Caco-2 (cell line): ENCODE results near the gene CD2AP. TPM values are rescaled to one million over a fixed set of nuclear protein-coding genes. Genes with fewer than 3 reads are reported as not detected.
"Not testable (repeated sequence)": the region's sequence is repeated elsewhere in the genome, so short reads cannot be mapped to it uniquely, and the experiment has no call there.

ENCODE experiments used
- BruUV-seq: library from RNA; stranded (reverse); fragments of 400-500 nt; replicated peaks from 2 replicates; lab custom pipeline; 2021; lab: Mats Ljungman, UMichigan
- CTCF ChIA-PET: fragments of 300-600 bp; sonication (Branson Sonifier 250); formaldehyde crosslinking; loops from one replicate; lab custom pipeline; 2022; ENCODE audit warnings: antibody characterized with exemption; lab: Charles Lee
- POLR2A ChIA-PET: fragments of 300-600 bp; sonication (Branson Sonifier 250); formaldehyde crosslinking; loops from one replicate; lab custom pipeline; 2022; ENCODE audit warnings: antibody characterized with exemption; lab: Charles Lee
- DNase-seq, 2 experiments: peaks; one replicate each; pipeline versions ENCODE4 v3.0.0 to v3.0.0-alpha.2; 2020 to 2022
- H3K27me3 ChIP-seq: replicated peaks from 2 replicates; pipeline ENCODE4 v1.6.0; 2011; ENCODE audit warnings: low read length; ENCODE audit not compliant: control insufficient read depth, insufficient read depth
- H3K36me3 ChIP-seq: 2 replicates; pipeline ENCODE4 v1.5.1; 2011; ENCODE audit warnings: low read length; ENCODE audit not compliant: control insufficient read depth, insufficient read depth
- H3K4me1 ChIP-seq: fragments of 250-450 bp; sonication (Bioruptor Pico); 2 replicates; pipeline ENCODE4 v1.5.1; 2020; ENCODE audit warnings: mild to moderate bottlenecking
- H3K4me3 ChIP-seq: 2 replicates; pipeline ENCODE4 v1.5.1; 2011; ENCODE audit warnings: low read depth, mild to moderate bottlenecking, control low read depth, low read length
- H3K9me3 ChIP-seq: fragments of 250-450 bp; sonication (Bioruptor Pico); 2 replicates; pipeline ENCODE4 v1.5.1; 2020; ENCODE audit warnings: mild to moderate bottlenecking, moderate library complexity
- H3K27ac Mint-ChIP-seq: one replicate; pipeline ENCODE4 v1.8.0; 2022; ENCODE audit warnings: mixed read lengths; ENCODE audit not compliant: unreplicated experiment
- H3K27me3 Mint-ChIP-seq: one replicate; pipeline ENCODE4 v1.8.0; 2022; ENCODE audit warnings: mixed read lengths; ENCODE audit not compliant: insufficient read depth, unreplicated experiment
- H3K36me3 Mint-ChIP-seq: one replicate; pipeline ENCODE4 v1.8.0; 2022; ENCODE audit warnings: mild to moderate bottlenecking, mixed read lengths; ENCODE audit not compliant: insufficient read depth, unreplicated experiment
- H3K4me1 Mint-ChIP-seq: one replicate; pipeline ENCODE4 v1.8.0; 2022; ENCODE audit warnings: low read depth, mixed read lengths; ENCODE audit not compliant: unreplicated experiment
- H3K4me3 Mint-ChIP-seq: one replicate; pipeline ENCODE4 v1.8.0; 2022; ENCODE audit warnings: mild to moderate bottlenecking, moderate library complexity, mixed read lengths; ENCODE audit not compliant: unreplicated experiment
- H3K9me3 Mint-ChIP-seq: one replicate; pipeline ENCODE4 v1.8.0; 2022; ENCODE audit warnings: mixed read lengths; ENCODE audit not compliant: unreplicated experiment
- CTCF ChIP-seq, 2 experiments: fragments of 200-600 bp in 1 of 2; IDR thresholded peaks; 1 replicate in 1 of 2; 2 replicates in 1 of 2; pipeline versions ENCODE4 v1.5.1 to v1.8.0; 2011 to 2022; ENCODE audit warnings: antibody characterized with exemption in 1 of 2, control low read depth in 1 of 2, inconsistent platforms in 1 of 2, low read depth in 1 of 2, low read length in 1 of 2, mild to moderate bottlenecking in 1 of 2, moderate library complexity in 1 of 2; ENCODE audit not compliant: insufficient read depth in 1 of 2, severe bottlenecking in 1 of 2, unreplicated experiment in 1 of 2
- intact Hi-C: fragments of 100-400 bp; cut with micrococcal nuclease; formaldehyde crosslinking; loops from one replicate; pipeline ENCODE4 v1.10.0; 2022; ENCODE audit not compliant: unreplicated experiment
- total RNA-seq: library from RNA; stranded (reverse); gene quantifications from 2 replicates; pipeline ENCODE4 v1.2.3, GENCODE V29; 2022

CD2AP gene
- total RNA-seq, 1 experiment from 2014 or later, result 65.3 TPM

GRCh38 chr6:47551670-47552069 lies 74.1 kb downstream of the CD2AP start:
- Mint-ChIP-seq H3K27me3 (no peaks in the 10 kb centered on the region), H3K4me3 (no peak overlapping the region), H3K4me1 (no peaks in the 10 kb centered on the region), H3K27ac (no peak overlapping the region), H3K9me3 (peaks cover 10% of the 10 kb centered on the region), H3K36me3 (peaks cover 56% of the 10 kb centered on the region)
- Histone ChIP-seq H3K27me3 (no peaks in the 10 kb centered on the region), H3K36me3 (no peaks in the 10 kb centered on the region; the same call in 1 of the 2 replicates), H3K9me3 (no peaks in the 10 kb centered on the region), H3K4me3 (no peak overlapping the region), H3K4me1 (no peaks in the 10 kb centered on the region)
- no peak for DNase-seq
- no TSS peak for BruUV-seq
- CTCF ChIA-PET, result no interaction called here
- POLR2A ChIA-PET, result no interaction called here
- TF ChIP-seq CTCF (IDR thresholded peaks at IDR 0.05; ENCODE audit: insufficient read depth in 1 of 2, low read depth in 1 of 2, low read length in 1 of 2, severe bottlenecking in 1 of 2, unreplicated experiment in 1 of 2), result no peak
- intact Hi-C loops, result no loop called here

GRCh38 chr6:47552319-47552718 lies 74.7 kb downstream of the CD2AP start:
- Mint-ChIP-seq H3K9me3 (peaks cover 10% of the 10 kb centered on the region), H3K4me3 (no peak overlapping the region), H3K36me3 (peaks cover 49% of the 10 kb centered on the region), H3K27ac (no peak overlapping the region), H3K27me3 (no peaks in the 10 kb centered on the region), H3K4me1 (no peaks in the 10 kb centered on the region)
- intact Hi-C loops, result no loop called here
- BruUV-seq, result no TSS peak
- no peak for TF ChIP-seq CTCF (IDR thresholded peaks at IDR 0.05; ENCODE audit: insufficient read depth in 1 of 2, low read depth in 1 of 2, low read length in 1 of 2, severe bottlenecking in 1 of 2, unreplicated experiment in 1 of 2)
- Histone ChIP-seq H3K9me3 (no peaks in the 10 kb centered on the region), H3K36me3 (no peaks in the 10 kb centered on the region; the same call in 1 of the 2 replicates), H3K4me1 (no peaks in the 10 kb centered on the region), H3K4me3 (no peak overlapping the region), H3K27me3 (no peaks in the 10 kb centered on the region)
- CTCF ChIA-PET, result no interaction called here
- no peak for DNase-seq
- POLR2A ChIA-PET, result no interaction called here

- H3K36me3 ChIP-seq, BruUV-seq, CTCF ChIA-PET, POLR2A ChIA-PET, H3K4me1 Mint-ChIP-seq, H3K4me3 ChIP-seq, H3K27me3 ChIP-seq, H3K4me3 Mint-ChIP-seq, intact Hi-C loops, H3K27me3 Mint-ChIP-seq, H3K9me3 Mint-ChIP-seq, H3K4me1 ChIP-seq, H3K9me3 ChIP-seq, H3K27ac Mint-ChIP-seq, DNase-seq: not testable (repeated sequence)
- peaks cover 40% of the 10 kb centered on the region for H3K36me3 Mint-ChIP-seq
Observed at GRCh38 chr6:47553243-47553642, 75.7 kb downstream of the CD2AP start.

DNA sequence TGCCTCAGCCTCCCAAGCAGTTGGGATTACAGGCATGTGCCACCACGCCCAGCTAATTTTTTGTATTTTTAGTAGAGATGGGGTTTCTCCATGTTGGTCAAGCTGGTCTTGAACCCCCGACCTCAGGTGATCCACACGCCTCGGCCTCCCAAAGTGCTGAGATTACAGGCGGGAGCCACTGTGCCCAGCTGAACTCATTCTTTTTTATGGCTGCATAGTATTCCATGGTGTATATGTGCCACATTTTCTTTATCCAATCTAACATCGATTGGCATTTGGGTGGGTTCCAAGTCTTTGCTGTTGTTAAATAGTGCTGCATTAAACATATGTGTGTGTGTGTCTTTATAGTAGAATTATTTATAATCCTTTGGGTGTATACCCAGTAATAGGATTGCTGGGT lies 78.9 kb downstream of the CD2AP start:
- H3K9me3 ChIP-seq, H3K27ac Mint-ChIP-seq, H3K4me1 ChIP-seq, DNase-seq, H3K9me3 Mint-ChIP-seq, H3K4me1 Mint-ChIP-seq, H3K4me3 Mint-ChIP-seq, H3K27me3 ChIP-seq, BruUV-seq, H3K36me3 ChIP-seq, H3K27me3 Mint-ChIP-seq, POLR2A ChIA-PET, H3K4me3 ChIP-seq, CTCF ChIA-PET, intact Hi-C loops: not testable (repeated sequence)
- peaks cover 28% of the 10 kb centered on the region for H3K36me3 Mint-ChIP-seq
